Measurements from ENCODE around the gene RASSF7. TPM values are rescaled to one million over a fixed set of nuclear protein-coding genes. Genes with fewer than 3 reads are reported as not detected.

The RASSF7 gene
- polyA plus RNA-seq, 1 donor from 2014 or later, result 42.0 TPM

- Mint-ChIP-seq H3K4me3 (peak overlapping the region; percentile 82 to 94 (median 91)), H3K4me1 (peaks cover 16 to 24% (median 21%) of the 10 kb centered on the region in 3 donors), H3K36me3 (no peaks in the 10 kb centered on the region), H3K9me3 (peaks cover 0 to 2% (median 0%) of the 10 kb centered on the region in 3 donors), H3K27ac (peak overlapping the region; percentile 81 to 90 (median 86)), H3K27me3 (peaks cover 13% of the 10 kb centered on the region)
These were observed 14.0 kb downstream of the RASSF7 start for GRCh38 chr11:574632-575312.

- H3K27me3 Mint-ChIP-seq, result peaks cover 13% of the 10 kb centered on the region
- H3K4me3 Mint-ChIP-seq, result peak overlapping the region; percentile 82 to 94 (median 93)
- peaks cover 0 to 2% (median 0%) of the 10 kb centered on the region in 3 donors for H3K9me3 Mint-ChIP-seq
- H3K36me3 Mint-ChIP-seq, result no peaks in the 10 kb centered on the region
- peaks cover 20 to 28% (median 21%) of the 10 kb centered on the region in 3 donors for H3K4me1 Mint-ChIP-seq
- H3K27ac Mint-ChIP-seq, result peak overlapping the region; percentile 81 to 92 (median 90)
These were observed 14.7 kb downstream of the RASSF7 start for GRCh38 chr11:575313-575995.

- Mint-ChIP-seq H3K9me3 (peaks cover 0 to 2% (median 0%) of the 10 kb centered on the region in 3 donors), H3K36me3 (no peaks in the 10 kb centered on the region), H3K4me1 (peaks cover 20 to 30% (median 23%) of the 10 kb centered on the region in 3 donors), H3K4me3 (peak within 1 kb of the TSS; percentile 94 to 99 (median 97)), H3K27ac (peak within 1 kb of the TSS; percentile 92 to 99 (median 99)), H3K27me3 (peaks cover 13% of the 10 kb centered on the region)
These were observed 15.4 kb downstream of the RASSF7 start, which contains the start of gene PHRF1 for GRCh38 chr11:575996-576768. PHRF1 (plus strand) TSS chr11:576470; CDS start chr11:581513, 5,043 bp downstream.

- H3K4me1 Mint-ChIP-seq, result peaks cover 20 to 33% (median 25%) of the 10 kb centered on the region in 3 donors
- peaks cover 0 to 2% (median 0%) of the 10 kb centered on the region in 3 donors for H3K9me3 Mint-ChIP-seq
- H3K27me3 Mint-ChIP-seq, result peaks cover 13% of the 10 kb centered on the region
- H3K27ac Mint-ChIP-seq, result peak overlapping the region in 2 of 3 donors; percentile 42 to 67
- H3K4me3 Mint-ChIP-seq, result peak overlapping the region; percentile 84 to 94 (median 90)
- no peaks in the 10 kb centered on the region for H3K36me3 Mint-ChIP-seq
These were observed 16.2 kb downstream of the RASSF7 start for GRCh38 chr11:576811-577610.

- Mint-ChIP-seq H3K9me3 (peaks cover 0 to 2% (median 0%) of the 10 kb centered on the region in 3 donors), H3K36me3 (no peaks in the 10 kb centered on the region), H3K4me3 (peak overlapping the region; percentile 84 to 94 (median 90)), H3K4me1 (peaks cover 20 to 33% (median 25%) of the 10 kb centered on the region in 3 donors), H3K27me3 (peaks cover 13% of the 10 kb centered on the region), H3K27ac (peak overlapping the region in 2 of 3 donors; percentile 42 to 67)
These were observed 16.8 kb downstream of the RASSF7 start for GRCh38 chr11:577611-577894.

GRCh38 chr11:578276-579035, 17.7 kb downstream of the RASSF7 start:
- Mint-ChIP-seq H3K9me3 (peaks cover 0 to 2% (median 0%) of the 10 kb centered on the region in 3 donors), H3K27me3 (peaks cover 13% of the 10 kb centered on the region), H3K27ac (peak overlapping the region in 1 of 3 donors; percentile 70), H3K4me1 (peaks cover 20 to 33% (median 25%) of the 10 kb centered on the region in 3 donors), H3K36me3 (no peaks in the 10 kb centered on the region), H3K4me3 (peak overlapping the region; percentile 63 to 94 (median 84))

- peaks cover 20 to 30% (median 22%) of the 10 kb centered on the region in 3 donors for H3K4me1 Mint-ChIP-seq
- H3K36me3 Mint-ChIP-seq, result no peaks in the 10 kb centered on the region
- peaks cover 0 to 2% (median 0%) of the 10 kb centered on the region in 3 donors for H3K9me3 Mint-ChIP-seq
- peak overlapping the region in 1 of 3 donors; percentile 87 for H3K27ac Mint-ChIP-seq
- H3K27me3 Mint-ChIP-seq, result peaks cover 2% of the 10 kb centered on the region
- H3K4me3 Mint-ChIP-seq, result peak overlapping the region in 3 of 4 donors; percentile 60 to 94 (median 63)
These were observed 19.2 kb downstream of the RASSF7 start for GRCh38 chr11:579830-580601.

- Mint-ChIP-seq H3K9me3 (no peaks in the 10 kb centered on the region), H3K4me1 (peaks cover 15 to 28% (median 21%) of the 10 kb centered on the region in 3 donors), H3K4me3 (peak overlapping the region in 3 of 4 donors; percentile 24 to 60 (median 42)), H3K36me3 (no peaks in the 10 kb centered on the region), H3K27ac (peak overlapping the region in 2 of 3 donors; percentile 36 to 43), H3K27me3 (no peaks in the 10 kb centered on the region)
These were observed 20.6 kb downstream of the RASSF7 start for GRCh38 chr11:581342-581741.

- no peak overlapping the region for H3K4me3 Mint-ChIP-seq
- H3K27me3 Mint-ChIP-seq, result no peaks in the 10 kb centered on the region
- peaks cover 15 to 28% (median 21%) of the 10 kb centered on the region in 3 donors for H3K4me1 Mint-ChIP-seq
- H3K27ac Mint-ChIP-seq, result peak overlapping the region in 2 of 3 donors; percentile 36 to 43
- H3K9me3 Mint-ChIP-seq, result no peaks in the 10 kb centered on the region
- no peaks in the 10 kb centered on the region for H3K36me3 Mint-ChIP-seq
These were observed 21.0 kb downstream of the RASSF7 start for GRCh38 chr11:581752-582151.

- H3K36me3 Mint-ChIP-seq, result no peaks in the 10 kb centered on the region
- H3K4me1 Mint-ChIP-seq, result peaks cover 7 to 14% (median 9%) of the 10 kb centered on the region in 3 donors
- H3K4me3 Mint-ChIP-seq, result peak overlapping the region in 1 of 4 donors; percentile 32
- no peaks in the 10 kb centered on the region for H3K27me3 Mint-ChIP-seq
- no peaks in the 10 kb centered on the region for H3K9me3 Mint-ChIP-seq
- peak overlapping the region in 1 of 3 donors; percentile 39 for H3K27ac Mint-ChIP-seq
These were observed 23.5 kb downstream of the RASSF7 start for GRCh38 chr11:584287-584686.

GRCh38 chr11:586376-587316, 25.9 kb downstream of the RASSF7 start:
- H3K36me3 Mint-ChIP-seq, result no peaks in the 10 kb centered on the region
- no peak overlapping the region for H3K4me3 Mint-ChIP-seq
- H3K27me3 Mint-ChIP-seq, result no peaks in the 10 kb centered on the region
- no peak overlapping the region for H3K27ac Mint-ChIP-seq
- no peaks in the 10 kb centered on the region for H3K9me3 Mint-ChIP-seq
- peaks cover 0 to 2% (median 1%) of the 10 kb centered on the region in 3 donors for H3K4me1 Mint-ChIP-seq

- no peaks in the 10 kb centered on the region for H3K36me3 Mint-ChIP-seq
- H3K4me1 Mint-ChIP-seq, result no peaks in the 10 kb centered on the region
- peak overlapping the region in 1 of 4 donors; percentile 29 for H3K4me3 Mint-ChIP-seq
- no peaks in the 10 kb centered on the region for H3K27me3 Mint-ChIP-seq
- H3K27ac Mint-ChIP-seq, result peak overlapping the region in 1 of 3 donors; percentile 78
- H3K9me3 Mint-ChIP-seq, result no peaks in the 10 kb centered on the region
These were observed 26.8 kb downstream of the RASSF7 start for GRCh38 chr11:587546-587945.
